ENCODE data around the gene SPRR1A.

SPRR1A gene

DNA sequence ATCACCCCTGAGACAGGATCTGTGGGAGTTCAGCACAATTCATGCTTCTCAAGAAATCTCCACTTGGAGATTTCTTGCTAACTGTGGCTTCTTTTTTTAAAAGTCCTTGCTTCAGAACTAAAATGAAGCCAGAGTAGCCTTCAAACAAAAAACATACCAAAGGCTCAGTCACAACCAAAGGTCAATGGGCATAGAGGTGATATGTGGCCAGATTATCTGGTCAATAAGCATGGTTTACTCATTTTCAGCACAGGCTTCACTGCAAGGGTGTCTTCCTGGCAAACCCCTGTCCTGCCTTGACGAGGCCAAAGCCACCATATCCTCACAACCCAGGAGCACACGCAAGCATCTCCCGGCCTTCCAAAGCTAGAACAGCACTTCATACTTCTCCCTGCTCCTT is 24.6 kb upstream of the SPRR1A start:
- Histone ChIP-seq H3K4me3 (ENCODE audit: low read depth in 1 of 5, low read length in 5 of 5) (no peak overlapping the region), H3K4me1 (ENCODE audit: control insufficient read depth in 5 of 5, insufficient read depth in 5 of 5, low read length in 5 of 5) (no peaks in the 10 kb centered on the region), H3K27ac (ENCODE audit: low read depth, low read length) (no peak overlapping the region)

DNA sequence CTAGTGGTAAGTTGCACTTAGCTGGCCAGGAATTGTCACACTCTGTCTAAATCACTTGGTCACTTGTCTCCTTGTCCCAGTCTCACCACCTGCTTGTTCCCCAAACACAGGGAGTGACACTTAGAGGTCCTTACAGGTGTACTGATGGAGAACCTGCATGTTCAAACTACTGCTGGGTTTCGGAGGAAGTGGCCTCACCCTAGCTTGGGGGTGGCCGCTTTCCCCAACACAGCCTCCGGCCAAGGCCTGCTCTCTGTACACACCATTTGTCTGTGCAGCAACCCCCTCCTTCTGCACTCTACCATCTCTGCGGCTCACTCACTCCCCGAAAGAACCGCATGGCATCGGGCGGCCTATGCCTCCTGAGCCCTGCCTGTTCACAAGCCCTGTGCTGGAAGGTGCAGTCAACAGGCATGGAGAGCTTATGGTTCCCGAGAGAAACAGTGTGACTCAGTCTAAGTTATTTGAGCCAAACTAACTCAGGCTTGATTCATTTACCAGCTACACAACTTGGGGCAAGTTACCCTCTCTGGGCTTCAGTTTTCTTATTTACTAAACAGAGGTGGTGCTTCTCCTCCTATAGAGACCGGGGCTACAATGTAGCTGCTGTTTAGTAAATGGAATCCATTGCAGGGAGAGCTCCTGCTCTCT is 24.0 kb upstream of the SPRR1A start:
- no peak overlapping the region for H3K4me3 ChIP-seq (ENCODE audit: low read depth in 1 of 5, low read length in 5 of 5)
- H3K27ac ChIP-seq (ENCODE audit: low read depth, low read length), result no peak overlapping the region
- H3K9ac ChIP-seq (ENCODE audit: low read length in 5 of 5), result no peak overlapping the region
- no peaks in the 10 kb centered on the region for H3K36me3 ChIP-seq (ENCODE audit: control insufficient read depth in 5 of 5, insufficient read depth in 5 of 5, low read length in 5 of 5)
- H3K27me3 ChIP-seq (ENCODE audit: control insufficient read depth in 5 of 5, insufficient read depth in 4 of 5, low read length in 5 of 5), result peaks cover 0 to 4% (median 0%) of the 10 kb centered on the region in 5 donors
- no peaks in the 10 kb centered on the region for H3K4me1 ChIP-seq (ENCODE audit: control insufficient read depth in 5 of 5, insufficient read depth in 5 of 5, low read length in 5 of 5)
- H3K9me3 ChIP-seq (ENCODE audit: control insufficient read depth in 5 of 5, low read length in 5 of 5), result no peaks in the 10 kb centered on the region

More for the DNA sequence above, 24.6 kb upstream of the SPRR1A start:
- no peak overlapping the region for H3K9ac ChIP-seq (ENCODE audit: low read length in 5 of 5)
- peaks cover 0 to 4% (median 0%) of the 10 kb centered on the region in 5 donors for H3K27me3 ChIP-seq (ENCODE audit: control insufficient read depth in 5 of 5, insufficient read depth in 4 of 5, low read length in 5 of 5)
- H3K9me3 ChIP-seq (ENCODE audit: control insufficient read depth in 5 of 5, low read length in 5 of 5), result no peaks in the 10 kb centered on the region
- no peaks in the 10 kb centered on the region for H3K36me3 ChIP-seq (ENCODE audit: control insufficient read depth in 5 of 5, insufficient read depth in 5 of 5, low read length in 5 of 5)

DNA sequence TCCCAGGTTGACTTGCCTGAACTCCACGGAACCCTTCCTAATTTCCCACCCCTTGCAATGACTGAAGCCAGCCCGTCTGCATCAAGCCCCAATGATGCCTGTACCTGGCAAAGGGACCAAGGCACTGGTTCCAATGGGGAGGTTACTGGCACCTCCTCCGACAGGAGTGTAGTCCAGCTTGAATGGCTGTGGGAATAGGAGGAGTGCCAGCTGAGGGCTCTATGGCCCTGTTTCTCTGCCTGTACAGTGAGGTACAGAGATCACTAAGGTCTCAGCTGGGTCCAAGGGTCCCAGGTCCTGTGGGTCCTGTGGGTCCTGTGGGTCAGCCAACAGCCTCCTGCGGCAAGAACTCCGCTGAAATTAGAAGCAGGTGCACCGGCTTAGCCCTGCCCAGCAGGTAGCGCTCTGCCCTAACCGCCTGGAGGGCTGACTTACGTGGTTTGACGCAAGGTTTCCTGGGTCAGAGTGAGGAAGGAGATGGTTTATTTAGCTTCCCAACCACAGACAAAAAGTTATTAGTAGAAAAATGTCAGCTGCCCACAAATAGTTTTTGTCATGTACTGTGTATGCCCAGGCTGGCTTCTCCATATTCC is 23.3 kb upstream of the SPRR1A start:
- H3K9ac ChIP-seq (ENCODE audit: low read length in 5 of 5), result no peak overlapping the region
- H3K4me1 ChIP-seq (ENCODE audit: control insufficient read depth in 5 of 5, insufficient read depth in 5 of 5, low read length in 5 of 5), result no peaks in the 10 kb centered on the region
- H3K27ac ChIP-seq (ENCODE audit: low read depth, low read length), result no peak overlapping the region
- no peaks in the 10 kb centered on the region for H3K9me3 ChIP-seq (ENCODE audit: control insufficient read depth in 5 of 5, low read length in 5 of 5)
- H3K4me3 ChIP-seq (ENCODE audit: low read depth in 1 of 5, low read length in 5 of 5), result no peak overlapping the region
- peaks cover 0 to 4% (median 0%) of the 10 kb centered on the region in 5 donors for H3K27me3 ChIP-seq (ENCODE audit: control insufficient read depth in 5 of 5, insufficient read depth in 4 of 5, low read length in 5 of 5)
- no peaks in the 10 kb centered on the region for H3K36me3 ChIP-seq (ENCODE audit: control insufficient read depth in 5 of 5, insufficient read depth in 5 of 5, low read length in 5 of 5)

DNA sequence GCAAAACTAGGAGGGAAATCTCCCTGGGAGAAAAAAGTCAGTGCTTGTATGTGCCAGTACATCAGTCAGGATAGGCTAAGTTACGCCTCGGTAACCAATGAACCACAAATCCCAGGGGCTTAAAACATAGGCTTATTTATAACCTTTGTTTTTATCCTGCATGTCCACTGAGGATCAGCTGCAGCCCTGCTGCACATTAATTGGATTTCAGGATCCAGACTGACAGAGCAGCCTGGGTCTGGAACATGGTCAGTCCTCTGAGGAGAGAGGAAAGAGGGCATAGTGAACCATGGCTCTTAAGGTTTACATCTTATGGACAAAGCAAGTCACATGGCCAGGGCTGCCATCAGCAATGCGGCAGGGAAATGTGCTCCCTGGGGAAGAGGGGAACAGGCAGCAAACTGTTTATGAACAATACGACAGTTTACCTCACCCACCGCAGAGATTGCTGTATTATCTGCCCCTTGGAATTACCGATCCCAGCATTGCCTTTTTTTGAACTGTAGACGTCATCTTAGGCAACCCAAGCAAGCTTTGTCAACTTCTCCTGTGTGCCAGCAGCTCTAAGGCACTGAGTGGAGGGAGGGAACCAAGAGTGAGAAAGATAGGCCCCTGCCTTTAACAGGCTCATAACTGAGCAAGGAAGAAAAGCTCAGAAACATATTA is 22.5 kb upstream of the SPRR1A start:
- Histone ChIP-seq H3K27me3 (ENCODE audit: control insufficient read depth in 5 of 5, insufficient read depth in 4 of 5, low read length in 5 of 5) (peaks cover 0 to 4% (median 0%) of the 10 kb centered on the region in 5 donors), H3K36me3 (ENCODE audit: control insufficient read depth in 5 of 5, insufficient read depth in 5 of 5, low read length in 5 of 5) (no peaks in the 10 kb centered on the region), H3K9me3 (ENCODE audit: control insufficient read depth in 5 of 5, low read length in 5 of 5) (no peaks in the 10 kb centered on the region), H3K27ac (ENCODE audit: low read depth, low read length) (no peak overlapping the region), H3K4me1 (ENCODE audit: control insufficient read depth in 5 of 5, insufficient read depth in 5 of 5, low read length in 5 of 5) (no peaks in the 10 kb centered on the region), H3K9ac (ENCODE audit: low read length in 5 of 5) (no peak overlapping the region), H3K4me3 (ENCODE audit: low read depth in 1 of 5, low read length in 5 of 5) (no peak overlapping the region)

DNA sequence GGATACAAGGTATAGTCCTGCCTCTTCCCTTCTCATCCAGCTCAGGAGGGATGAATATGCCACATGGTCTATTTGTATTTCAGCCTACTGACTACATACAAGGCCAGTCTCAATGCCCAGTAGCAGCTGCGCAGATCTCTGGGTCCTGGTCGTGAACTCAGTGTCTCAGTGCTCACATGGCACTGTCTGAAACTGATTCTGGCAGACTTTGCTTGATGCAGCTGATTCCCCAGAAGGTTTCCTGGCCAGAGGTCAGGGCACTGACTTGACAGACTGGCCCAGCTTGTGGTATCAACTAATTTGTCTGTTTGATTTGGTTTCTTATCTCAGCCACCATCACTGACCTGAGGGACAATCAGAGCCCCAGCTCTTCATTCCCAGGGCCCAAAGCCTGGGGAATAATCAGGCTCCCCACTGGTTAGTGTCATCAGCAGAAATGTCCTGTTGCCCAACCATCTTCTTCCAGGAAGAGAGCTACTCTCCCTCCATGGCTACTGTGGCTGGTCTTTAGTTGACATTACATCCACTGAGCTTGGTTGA is 20.9 kb upstream of the SPRR1A start:
- Histone ChIP-seq H3K27me3 (ENCODE audit: control insufficient read depth in 5 of 5, insufficient read depth in 4 of 5, low read length in 5 of 5) (peaks cover 0 to 4% (median 0%) of the 10 kb centered on the region in 5 donors), H3K4me1 (ENCODE audit: control insufficient read depth in 5 of 5, insufficient read depth in 5 of 5, low read length in 5 of 5) (no peaks in the 10 kb centered on the region), H3K9me3 (ENCODE audit: control insufficient read depth in 5 of 5, low read length in 5 of 5) (no peaks in the 10 kb centered on the region), H3K27ac (ENCODE audit: low read depth, low read length) (no peak overlapping the region), H3K9ac (ENCODE audit: low read length in 5 of 5) (no peak overlapping the region), H3K4me3 (ENCODE audit: low read depth in 1 of 5, low read length in 5 of 5) (no peak overlapping the region), H3K36me3 (ENCODE audit: control insufficient read depth in 5 of 5, insufficient read depth in 5 of 5, low read length in 5 of 5) (no peaks in the 10 kb centered on the region)

DNA sequence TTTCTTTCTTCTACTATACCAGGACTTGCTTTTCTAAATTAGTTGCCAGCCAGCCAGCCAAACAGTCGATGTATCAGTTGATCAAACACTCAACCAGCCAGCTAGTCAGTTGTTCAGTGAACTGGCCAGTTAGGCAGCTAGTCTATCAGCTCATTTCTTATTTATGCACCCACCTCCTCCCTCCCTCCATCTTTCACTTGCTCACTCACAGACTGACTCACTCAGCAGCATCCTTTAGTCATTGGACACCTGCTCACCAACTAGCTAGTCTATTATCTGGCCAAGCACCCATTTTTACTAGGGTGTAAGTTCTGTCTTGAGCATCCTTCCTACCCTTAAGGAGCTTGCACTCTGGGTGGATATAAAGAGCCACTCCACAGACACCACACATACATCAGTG is 19.3 kb upstream of the SPRR1A start:
- H3K9me3 ChIP-seq (ENCODE audit: control insufficient read depth in 5 of 5, low read length in 5 of 5), result no peaks in the 10 kb centered on the region
- H3K9ac ChIP-seq (ENCODE audit: low read length in 5 of 5), result no peak overlapping the region
- H3K4me3 ChIP-seq (ENCODE audit: low read depth in 1 of 5, low read length in 5 of 5), result no peak overlapping the region
- no peaks in the 10 kb centered on the region for H3K4me1 ChIP-seq (ENCODE audit: control insufficient read depth in 5 of 5, insufficient read depth in 5 of 5, low read length in 5 of 5)
- H3K27ac ChIP-seq (ENCODE audit: low read depth, low read length), result no peak overlapping the region
- H3K27me3 ChIP-seq (ENCODE audit: control insufficient read depth in 5 of 5, insufficient read depth in 4 of 5, low read length in 5 of 5), result peaks cover 0 to 4% (median 0%) of the 10 kb centered on the region in 5 donors
- no peaks in the 10 kb centered on the region for H3K36me3 ChIP-seq (ENCODE audit: control insufficient read depth in 5 of 5, insufficient read depth in 5 of 5, low read length in 5 of 5)

DNA sequence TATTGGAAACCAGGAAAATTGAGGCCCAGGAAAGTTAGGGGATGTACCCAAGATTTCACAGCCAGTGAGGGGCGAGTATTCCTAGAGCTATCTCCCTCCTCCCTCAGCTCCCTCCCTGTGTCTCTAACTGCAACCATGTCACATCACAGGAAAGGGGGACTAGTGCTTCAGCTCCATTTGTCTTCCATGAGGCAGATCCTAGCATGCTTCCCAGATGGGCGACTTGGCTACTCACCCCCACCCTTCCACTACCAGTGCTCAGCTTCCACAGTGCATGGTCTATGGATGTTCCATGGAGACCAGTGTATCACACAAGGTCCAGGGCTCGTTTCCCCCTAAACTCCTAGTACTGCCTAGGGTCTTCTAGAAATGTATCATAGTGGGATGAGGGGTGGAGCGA is 18.0 kb upstream of the SPRR1A start:
- H3K4me1 ChIP-seq (ENCODE audit: control insufficient read depth in 5 of 5, insufficient read depth in 5 of 5, low read length in 5 of 5), result no peaks in the 10 kb centered on the region
- H3K9ac ChIP-seq (ENCODE audit: low read length in 5 of 5), result no peak overlapping the region
- H3K27ac ChIP-seq (ENCODE audit: low read depth, low read length), result no peak overlapping the region
- peaks cover 0 to 3% (median 0%) of the 10 kb centered on the region in 5 donors for H3K27me3 ChIP-seq (ENCODE audit: control insufficient read depth in 5 of 5, insufficient read depth in 4 of 5, low read length in 5 of 5)
- H3K9me3 ChIP-seq (ENCODE audit: control insufficient read depth in 5 of 5, low read length in 5 of 5), result no peaks in the 10 kb centered on the region
- H3K36me3 ChIP-seq (ENCODE audit: control insufficient read depth in 5 of 5, insufficient read depth in 5 of 5, low read length in 5 of 5), result no peaks in the 10 kb centered on the region
- H3K4me3 ChIP-seq (ENCODE audit: low read depth in 1 of 5, low read length in 5 of 5), result no peak overlapping the region

DNA sequence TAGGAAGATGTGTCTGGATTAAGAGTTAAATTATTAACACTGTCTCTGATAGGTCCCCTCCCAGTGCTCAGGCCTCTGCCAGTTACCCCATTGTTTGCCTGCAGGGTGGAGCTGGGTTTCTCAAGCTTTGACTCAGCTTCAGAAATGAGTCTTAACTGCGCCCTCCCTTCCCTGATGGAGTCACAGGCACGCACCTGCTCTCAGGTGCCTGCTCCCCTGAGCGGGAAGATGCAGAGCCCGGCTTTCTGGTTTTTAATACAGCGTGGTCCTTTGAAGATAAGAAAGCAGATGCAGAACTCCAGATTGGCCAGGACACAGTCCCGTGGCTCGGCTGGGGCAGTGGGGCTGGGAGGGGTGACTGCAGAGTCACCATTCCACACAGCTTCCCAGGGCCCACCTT is 16.7 kb upstream of the SPRR1A start:
- Histone ChIP-seq H3K4me1 (ENCODE audit: control insufficient read depth in 5 of 5, insufficient read depth in 5 of 5, low read length in 5 of 5) (no peaks in the 10 kb centered on the region), H3K36me3 (ENCODE audit: control insufficient read depth in 5 of 5, insufficient read depth in 5 of 5, low read length in 5 of 5) (no peaks in the 10 kb centered on the region), H3K9ac (ENCODE audit: low read length in 5 of 5) (no peak overlapping the region), H3K27me3 (ENCODE audit: control insufficient read depth in 5 of 5, insufficient read depth in 4 of 5, low read length in 5 of 5) (peaks cover 0 to 3% (median 0%) of the 10 kb centered on the region in 5 donors), H3K27ac (ENCODE audit: low read depth, low read length) (no peak overlapping the region), H3K4me3 (ENCODE audit: low read depth in 1 of 5, low read length in 5 of 5) (no peak overlapping the region), H3K9me3 (ENCODE audit: control insufficient read depth in 5 of 5, low read length in 5 of 5) (no peaks in the 10 kb centered on the region)

DNA sequence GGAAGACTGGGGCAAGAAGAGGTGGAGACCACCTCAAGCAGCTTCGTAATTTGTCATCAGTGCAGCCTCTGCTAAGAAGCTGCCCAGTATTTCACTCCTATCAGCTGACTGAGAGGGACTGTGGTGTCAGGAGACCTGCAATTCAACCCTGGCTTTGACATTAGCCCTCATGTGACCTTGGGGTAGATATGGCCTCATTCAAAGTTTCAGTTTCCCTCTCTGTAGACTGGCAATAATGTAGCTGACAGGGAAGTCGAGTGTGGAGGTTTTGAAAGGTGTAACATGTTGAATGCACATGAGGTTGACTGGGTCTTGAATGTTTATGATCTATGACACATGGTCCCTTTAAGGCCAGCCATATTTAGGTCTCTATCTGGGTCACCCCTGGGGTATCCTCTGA is 15.6 kb upstream of the SPRR1A start:
- no peaks in the 10 kb centered on the region for H3K36me3 ChIP-seq (ENCODE audit: control insufficient read depth in 5 of 5, insufficient read depth in 5 of 5, low read length in 5 of 5)
- no peak overlapping the region for H3K27ac ChIP-seq (ENCODE audit: low read depth, low read length)
- H3K27me3 ChIP-seq (ENCODE audit: control insufficient read depth in 5 of 5, insufficient read depth in 4 of 5, low read length in 5 of 5), result peaks cover 0 to 3% (median 0%) of the 10 kb centered on the region in 5 donors
- H3K4me1 ChIP-seq (ENCODE audit: control insufficient read depth in 5 of 5, insufficient read depth in 5 of 5, low read length in 5 of 5), result no peaks in the 10 kb centered on the region
- H3K4me3 ChIP-seq (ENCODE audit: low read depth in 1 of 5, low read length in 5 of 5), result no peak overlapping the region
- no peaks in the 10 kb centered on the region for H3K9me3 ChIP-seq (ENCODE audit: control insufficient read depth in 5 of 5, low read length in 5 of 5)
- no peak overlapping the region for H3K9ac ChIP-seq (ENCODE audit: low read length in 5 of 5)

DNA sequence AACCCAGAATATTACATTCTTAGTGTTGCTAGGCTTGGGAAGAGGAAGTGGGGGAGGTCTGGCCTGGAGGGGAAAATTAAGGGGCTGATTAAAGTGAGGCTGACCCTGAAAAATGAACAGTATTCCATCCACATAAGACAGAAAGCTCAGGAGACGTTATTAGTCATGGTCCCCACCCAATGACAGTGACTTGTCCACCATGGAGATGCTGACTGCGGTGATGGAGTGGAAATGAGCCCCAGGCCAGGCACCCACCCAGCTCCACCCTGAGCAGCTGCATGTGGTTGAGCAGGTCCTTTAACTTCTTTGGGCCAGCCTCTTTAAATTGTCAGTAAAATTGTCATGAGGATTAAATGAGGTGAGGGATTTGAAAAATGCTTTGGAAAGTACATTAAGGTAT is 14.8 kb upstream of the SPRR1A start:
- Histone ChIP-seq H3K9me3 (ENCODE audit: control insufficient read depth in 5 of 5, low read length in 5 of 5) (no peaks in the 10 kb centered on the region), H3K36me3 (ENCODE audit: control insufficient read depth in 5 of 5, insufficient read depth in 5 of 5, low read length in 5 of 5) (no peaks in the 10 kb centered on the region), H3K4me1 (ENCODE audit: control insufficient read depth in 5 of 5, insufficient read depth in 5 of 5, low read length in 5 of 5) (no peaks in the 10 kb centered on the region), H3K4me3 (ENCODE audit: low read depth in 1 of 5, low read length in 5 of 5) (no peak overlapping the region), H3K9ac (ENCODE audit: low read length in 5 of 5) (no peak overlapping the region), H3K27ac (ENCODE audit: low read depth, low read length) (no peak overlapping the region), H3K27me3 (ENCODE audit: control insufficient read depth in 5 of 5, insufficient read depth in 4 of 5, low read length in 5 of 5) (peaks cover 0 to 3% (median 0%) of the 10 kb centered on the region in 5 donors)
